OCI-LY7 (cell line): Measurements from ENCODE around the gene CORO7. TPM values are rescaled to one million over a fixed set of nuclear protein-coding genes. Genes with fewer than 3 reads are reported as not detected.

ENCODE experiments used
- BruUV-seq: library from RNA; stranded (reverse); fragments of 400-500 nt; replicated peaks from 2 replicates; lab custom pipeline; 2021; lab: Mats Ljungman, UMichigan
- CTCF ChIA-PET: fragments of 300-600 bp; sonication (Branson Sonifier 250); formaldehyde crosslinking; loops from one replicate; lab custom pipeline; 2022; ENCODE audit warnings: antibody characterized with exemption; ENCODE audit not compliant: unreplicated experiment; lab: Charles Lee
- POLR2A ChIA-PET: fragments of 300-600 bp; sonication (Branson Sonifier 250); formaldehyde crosslinking; loops from one replicate; lab custom pipeline; 2022; ENCODE audit warnings: antibody characterized with exemption; lab: Charles Lee
- DNase-seq: peaks from one replicate; pipeline ENCODE4 v3.0.0-alpha.2; 2015; ENCODE audit warnings: low spot score
- H2AFZ ChIP-seq: fragments of 200-600 bp; sonication (generic), shearing (Covaris generic); 2 replicates; pipeline ENCODE4 v1.6.1; 2014; ENCODE audit warnings: mild to moderate bottlenecking, antibody characterized with exemption, low read length, moderate library complexity
- H3K27ac ChIP-seq: fragments of 200-600 bp; sonication (generic); 2 replicates; pipeline ENCODE4 v1.5.1; 2014; ENCODE audit warnings: mixed run types, low read depth, mild to moderate bottlenecking, moderate library complexity, low read length, inconsistent platforms; ENCODE audit not compliant: poor library complexity, severe bottlenecking
- H3K36me3 ChIP-seq: fragments of 200-600 bp; sonication (generic); 2 replicates; pipeline ENCODE4 v1.6.1; 2014; ENCODE audit warnings: mild to moderate bottlenecking, antibody characterized with exemption, low read length, moderate library complexity, mixed read lengths; ENCODE audit not compliant: insufficient read depth
- H3K4me1 ChIP-seq: fragments of 200-600 bp; sonication (generic); 2 replicates; pipeline ENCODE4 v1.5.1; 2014; ENCODE audit warnings: mild to moderate bottlenecking, low read length; ENCODE audit not compliant: insufficient read depth, poor library complexity, severe bottlenecking
- H3K4me2 ChIP-seq: fragments of 200-600 bp; sonication (generic); 2 replicates; pipeline ENCODE4 v1.6.1; 2014; ENCODE audit warnings: mild to moderate bottlenecking, low read length
- H3K4me3 ChIP-seq: fragments of 200-600 bp; sonication (generic); 2 replicates; pipeline ENCODE4 v1.5.1; 2014; ENCODE audit warnings: mild to moderate bottlenecking, low read depth, low read length; ENCODE audit not compliant: poor library complexity, severe bottlenecking
- H3K79me2 ChIP-seq: fragments of 200-600 bp; sonication (generic); 2 replicates; pipeline ENCODE4 v1.6.1; 2016; ENCODE audit warnings: low read depth, mild to moderate bottlenecking, low read length, moderate library complexity, mixed read lengths; ENCODE audit not compliant: insufficient read depth
- H3K9me2 ChIP-seq: fragments of 200-600 bp; sonication (generic); 2 replicates; pipeline ENCODE4 v1.6.1; 2016; ENCODE audit warnings: mild to moderate bottlenecking, low read length, mixed read lengths; ENCODE audit not compliant: insufficient read depth
- H3K9me3 ChIP-seq: fragments of 200-600 bp; sonication (generic); 2 replicates; pipeline ENCODE4 v1.6.1; 2014; ENCODE audit warnings: mild to moderate bottlenecking, mixed run types, low read length, mixed read lengths
- H4K20me1 ChIP-seq: fragments of 200-600 bp; sonication (generic); 2 replicates; pipeline ENCODE4 v1.6.1; 2014; ENCODE audit warnings: mild to moderate bottlenecking, antibody characterized with exemption, low read length, moderate library complexity, mixed read lengths; ENCODE audit not compliant: insufficient read depth
- EZH2phosphoT487 ChIP-seq: fragments of 200-600 bp; sonication (generic); IDR thresholded peaks from 2 replicates; pipeline ENCODE4 v1.6.1; 2018; ENCODE audit warnings: low read depth, borderline replicate concordance, mild to moderate bottlenecking, mixed run types, antibody characterized with exemption, low read length, moderate library complexity, mixed read lengths
- intact Hi-C: fragments of 100-400 bp; cut with micrococcal nuclease; formaldehyde crosslinking; loops from one replicate; pipeline ENCODE4 v1.10.0; 2022; ENCODE audit not compliant: unreplicated experiment
- total RNA-seq, 2 experiments: library from RNA; depleted of rRNA in 1 of 2; stranded (reverse); fragments of >200 nt in 1 of 2; shearing (Covaris generic) in 1 of 2; gene quantifications; 2 replicates each; pipeline ENCODE4 v1.2.3, GENCODE V29; 2014 to 2022
- TF ChIP-seq, protein P1 (sequence below): fragments of 200-600 bp; sonication (generic); conservative IDR thresholded peaks from 2 replicates; pipeline ENCODE4 v1.5.1; 2014; ENCODE audit warnings: mild to moderate bottlenecking, antibody characterized with exemption, low read length, moderate library complexity, mixed read lengths

The CORO7 gene
- total RNA-seq, 2 experiments from 2014 or later: 77.2 to 112 TPM

DNA sequence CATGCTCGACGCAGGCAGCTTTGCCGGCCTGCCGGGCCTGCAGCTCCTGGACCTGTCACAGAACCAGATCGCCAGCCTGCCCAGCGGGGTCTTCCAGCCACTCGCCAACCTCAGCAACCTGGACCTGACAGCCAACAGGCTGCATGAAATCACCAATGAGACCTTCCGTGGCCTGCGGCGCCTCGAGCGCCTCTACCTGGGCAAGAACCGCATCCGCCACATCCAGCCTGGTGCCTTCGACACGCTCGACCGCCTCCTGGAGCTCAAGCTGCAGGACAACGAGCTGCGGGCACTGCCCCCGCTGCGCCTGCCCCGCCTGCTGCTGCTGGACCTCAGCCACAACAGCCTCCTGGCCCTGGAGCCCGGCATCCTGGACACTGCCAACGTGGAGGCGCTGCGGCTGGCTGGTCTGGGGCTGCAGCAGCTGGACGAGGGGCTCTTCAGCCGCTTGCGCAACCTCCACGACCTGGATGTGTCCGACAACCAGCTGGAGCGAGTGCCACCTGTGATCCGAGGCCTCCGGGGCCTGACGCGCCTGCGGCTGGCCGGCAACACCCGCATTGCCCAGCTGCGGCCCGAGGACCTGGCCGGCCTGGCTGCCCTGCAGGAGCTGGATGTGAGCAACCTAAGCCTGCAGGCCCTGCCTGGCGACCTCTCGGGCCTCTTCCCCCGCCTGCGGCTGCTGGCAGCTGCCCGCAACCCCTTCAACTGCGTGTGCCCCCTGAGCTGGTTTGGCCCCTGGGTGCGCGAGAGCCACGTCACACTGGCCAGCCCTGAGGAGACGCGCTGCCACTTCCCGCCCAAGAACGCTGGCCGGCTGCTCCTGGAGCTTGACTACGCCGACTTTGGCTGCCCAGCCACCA is 35.1 kb downstream of the CORO7 start:
- Histone ChIP-seq H3K9me3 (no peaks in the 10 kb centered on the region), H3K9me2 (no peaks in the 10 kb centered on the region), H2AFZ (no peak overlapping the region), H3K4me3 (no peak overlapping the region), H3K27ac (no peak overlapping the region), H3K4me1 (no peaks in the 10 kb centered on the region), H3K79me2 (no peaks in the 10 kb centered on the region), H3K36me3 (no peaks in the 10 kb centered on the region), H4K20me1 (no peaks in the 10 kb centered on the region), H3K4me2 (no peak overlapping the region)
- CTCF ChIA-PET: interaction anchor here (0.6 kb wide), 1 partner anchor 22 kb away, joined by 3 read pairs; no protein-coding TSS in a partner anchor
- DNase-seq: no peak
- POLR2A ChIA-PET: no interaction called here
- intact Hi-C loops: no loop called here
- TF ChIP-seq, protein P1, sequence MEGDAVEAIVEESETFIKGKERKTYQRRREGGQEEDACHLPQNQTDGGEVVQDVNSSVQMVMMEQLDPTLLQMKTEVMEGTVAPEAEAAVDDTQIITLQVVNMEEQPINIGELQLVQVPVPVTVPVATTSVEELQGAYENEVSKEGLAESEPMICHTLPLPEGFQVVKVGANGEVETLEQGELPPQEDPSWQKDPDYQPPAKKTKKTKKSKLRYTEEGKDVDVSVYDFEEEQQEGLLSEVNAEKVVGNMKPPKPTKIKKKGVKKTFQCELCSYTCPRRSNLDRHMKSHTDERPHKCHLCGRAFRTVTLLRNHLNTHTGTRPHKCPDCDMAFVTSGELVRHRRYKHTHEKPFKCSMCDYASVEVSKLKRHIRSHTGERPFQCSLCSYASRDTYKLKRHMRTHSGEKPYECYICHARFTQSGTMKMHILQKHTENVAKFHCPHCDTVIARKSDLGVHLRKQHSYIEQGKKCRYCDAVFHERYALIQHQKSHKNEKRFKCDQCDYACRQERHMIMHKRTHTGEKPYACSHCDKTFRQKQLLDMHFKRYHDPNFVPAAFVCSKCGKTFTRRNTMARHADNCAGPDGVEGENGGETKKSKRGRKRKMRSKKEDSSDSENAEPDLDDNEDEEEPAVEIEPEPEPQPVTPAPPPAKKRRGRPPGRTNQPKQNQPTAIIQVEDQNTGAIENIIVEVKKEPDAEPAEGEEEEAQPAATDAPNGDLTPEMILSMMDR: no peak
- TF ChIP-seq EZH2phosphoT487: no peak
- BruUV-seq: no TSS peak

- Histone ChIP-seq H3K79me2 (no peaks in the 10 kb centered on the region), H3K36me3 (no peaks in the 10 kb centered on the region), H3K4me2 (no peak overlapping the region), H3K9me2 (no peaks in the 10 kb centered on the region), H3K4me1 (no peaks in the 10 kb centered on the region), H3K9me3 (no peaks in the 10 kb centered on the region), H4K20me1 (no peaks in the 10 kb centered on the region), H3K4me3 (no peak overlapping the region), H3K27ac (no peak overlapping the region), H2AFZ (no peak overlapping the region)
- no TSS peak for BruUV-seq
- no peak for TF ChIP-seq EZH2phosphoT487
- TF ChIP-seq, protein P1: no peak
- intact Hi-C loops: no loop called here
- ChIA-PET POLR2A (interaction anchor here (0.8 kb wide), 1 partner anchor 177 kb away, joined by 3 read pairs; no protein-coding TSS in a partner anchor), CTCF (no interaction called here)
- no peak for DNase-seq
These were observed 36.0 kb downstream of the CORO7 start for GRCh38 chr16:4380119-4381063.
